ENCODE results near the gene CCL23.

CCL23 gene

DNA sequence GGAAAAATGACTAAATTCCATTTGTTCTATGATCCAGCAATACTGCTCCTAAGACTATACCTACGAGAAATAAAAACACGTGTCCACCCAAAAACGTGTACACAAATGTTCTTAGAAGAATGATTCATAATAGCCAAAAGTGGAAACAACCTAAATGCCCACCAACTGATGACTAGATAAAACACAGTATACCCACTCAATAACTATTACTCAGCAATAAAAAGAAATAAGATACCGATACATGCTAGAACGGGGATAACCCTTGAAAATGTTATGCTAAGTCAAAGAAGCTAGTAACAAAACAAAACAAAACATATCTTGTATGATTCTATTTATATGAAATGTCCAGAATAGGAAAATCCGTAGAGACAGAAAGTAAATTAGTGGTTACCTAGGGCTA lies 54.1 kb downstream of the CCL23 start:
- Histone ChIP-seq H2BK5ac (ENCODE audit: low read length) (no peak overlapping the region), H2BK120ac (ENCODE audit: low read depth, low read length) (no peak overlapping the region), H3K9ac (ENCODE audit: low read length) (no peak overlapping the region)

More for the DNA sequence above, 54.1 kb downstream of the CCL23 start:
- Histone ChIP-seq H3K79me2 (ENCODE audit: control insufficient read depth, insufficient read depth, low read length) (no peaks in the 10 kb centered on the region), H3K18ac (ENCODE audit: low read length) (no peak overlapping the region), H4K8ac (ENCODE audit: low read depth, low read length) (no peak overlapping the region), H3K36me3 (ENCODE audit: control insufficient read depth, insufficient read depth, low read length) (no peaks in the 10 kb centered on the region), H3K4me1 (ENCODE audit: control insufficient read depth, low read depth, low read length) (no peaks in the 10 kb centered on the region), H2BK15ac (replicated peaks; ENCODE audit: low read depth) (no peak overlapping the region), H3K4me3 (ENCODE audit: low read length) (no peak overlapping the region), H3K27me3 (ENCODE audit: insufficient read depth, low read length, poor library complexity) (no peaks in the 10 kb centered on the region), H3K27ac (ENCODE audit: low read depth, low read length) (no peak overlapping the region), H3K56ac (ENCODE audit: low read length) (no peak overlapping the region), H3K4ac (ENCODE audit: low read depth, low read length) (no peak overlapping the region), H4K5ac (ENCODE audit: low read length) (no peak overlapping the region), H3K79me1 (ENCODE audit: low read length) (no peaks in the 10 kb centered on the region), H2AK5ac (ENCODE audit: low read length) (no peak overlapping the region), H3K4me2 (ENCODE audit: low read length) (no peak overlapping the region), H3K23ac (ENCODE audit: low read length) (no peak overlapping the region)
- WGBS (ENCODE audit: extremely low coverage, insufficient coverage, low lambda C conversion rate): no CpG with 5 or more reads among the region's 6 CpGs
- no peak for DNase-seq

Data from mesendoderm (in vitro differentiated cells).